ENCODE data around the gene IFI35.

Gene IFI35

GRCh38 chr17:43018008-43018853 is 11.6 kb downstream of the IFI35 start:
- Histone ChIP-seq H3K4me3 (ENCODE audit: low read length) (no peak overlapping the region), H3K27me3 (ENCODE audit: insufficient read depth, low read length) (no peaks in the 10 kb centered on the region), H3K36me3 (ENCODE audit: insufficient read depth, low read depth, low read length) (peaks cover 44% of the 10 kb centered on the region), H3K4me1 (ENCODE audit: insufficient read depth, low read length) (peaks cover 12% of the 10 kb centered on the region), H3K9me3 (ENCODE audit: insufficient read depth, low read depth, low read length) (no peaks in the 10 kb centered on the region), H3K9ac (ENCODE audit: low read depth, low read length) (no peak overlapping the region), H3K27ac (ENCODE audit: low read length) (no peak overlapping the region)

GRCh38 chr17:43018932-43019331 is 12.3 kb downstream of the IFI35 start:
- Histone ChIP-seq H3K9me3 (ENCODE audit: insufficient read depth, low read depth, low read length) (no peaks in the 10 kb centered on the region), H3K36me3 (ENCODE audit: insufficient read depth, low read depth, low read length) (peaks cover 44% of the 10 kb centered on the region), H3K9ac (ENCODE audit: low read depth, low read length) (no peak overlapping the region)

GRCh38 chr17:43019418-43019817 is 12.8 kb downstream of the IFI35 start:
- H3K4me3 ChIP-seq (ENCODE audit: low read length): no peak overlapping the region
- peak overlapping the region; percentile 39; the same call in 1 of the 2 replicates for H3K9ac ChIP-seq (ENCODE audit: low read depth, low read length)
- peaks cover 39% of the 10 kb centered on the region for H3K36me3 ChIP-seq (ENCODE audit: insufficient read depth, low read depth, low read length)
- no peaks in the 10 kb centered on the region for H3K9me3 ChIP-seq (ENCODE audit: insufficient read depth, low read depth, low read length)
- H3K27me3 ChIP-seq (ENCODE audit: insufficient read depth, low read length): no peaks in the 10 kb centered on the region
- H3K4me1 ChIP-seq (ENCODE audit: insufficient read depth, low read length): peaks cover 12% of the 10 kb centered on the region
- no peak overlapping the region for H3K27ac ChIP-seq (ENCODE audit: low read length)

More at GRCh38 chr17:43018932-43019331, 12.3 kb downstream of the IFI35 start:
- H3K27me3 ChIP-seq (ENCODE audit: insufficient read depth, low read length): no peaks in the 10 kb centered on the region
- H3K27ac ChIP-seq (ENCODE audit: low read length): no peak overlapping the region
- H3K4me3 ChIP-seq (ENCODE audit: low read length): no peak overlapping the region
- peaks cover 12% of the 10 kb centered on the region for H3K4me1 ChIP-seq (ENCODE audit: insufficient read depth, low read length)

- H3K9ac ChIP-seq (ENCODE audit: low read depth, low read length): peak overlapping the region; percentile 39; the same call in 1 of the 2 replicates
- no peaks in the 10 kb centered on the region for H3K27me3 ChIP-seq (ENCODE audit: insufficient read depth, low read length)
- peaks cover 32% of the 10 kb centered on the region for H3K36me3 ChIP-seq (ENCODE audit: insufficient read depth, low read depth, low read length)
- peaks cover 12% of the 10 kb centered on the region for H3K4me1 ChIP-seq (ENCODE audit: insufficient read depth, low read length)
- peak overlapping the region; percentile 46 for H3K27ac ChIP-seq (ENCODE audit: low read length)
- peak overlapping the region; percentile 40 for H3K4me3 ChIP-seq (ENCODE audit: low read length)
- H3K9me3 ChIP-seq (ENCODE audit: insufficient read depth, low read depth, low read length): no peaks in the 10 kb centered on the region
Observed at GRCh38 chr17:43020030-43020621, 13.5 kb downstream of the IFI35 start.

- Histone ChIP-seq H3K4me1 (ENCODE audit: insufficient read depth, low read length) (peaks cover 15% of the 10 kb centered on the region), H3K27me3 (ENCODE audit: insufficient read depth, low read length) (no peaks in the 10 kb centered on the region), H3K27ac (ENCODE audit: low read length) (peak overlapping the region; percentile 62), H3K9me3 (ENCODE audit: insufficient read depth, low read depth, low read length) (no peaks in the 10 kb centered on the region), H3K4me3 (ENCODE audit: low read length) (peak overlapping the region; percentile 94), H3K9ac (ENCODE audit: low read depth, low read length) (peak overlapping the region; percentile 89), H3K36me3 (ENCODE audit: insufficient read depth, low read depth, low read length) (peaks cover 30% of the 10 kb centered on the region)
Observed at GRCh38 chr17:43020789-43021740, 14.5 kb downstream of the IFI35 start.

GRCh38 chr17:43021741-43022512 is 15.3 kb downstream of the IFI35 start, which contains the start of gene VAT1:
Gene VAT1, minus strand, starts transcription at chr17:43022385. Its CDS starts 63 bp downstream, at chr17:43022322.
- H3K9ac ChIP-seq (ENCODE audit: low read depth, low read length): peak within 1 kb of the TSS; percentile 89
- H3K4me1 ChIP-seq (ENCODE audit: insufficient read depth, low read length): peaks cover 18% of the 10 kb centered on the region
- peaks cover 23% of the 10 kb centered on the region for H3K36me3 ChIP-seq (ENCODE audit: insufficient read depth, low read depth, low read length)
- H3K4me3 ChIP-seq (ENCODE audit: low read length): peak within 1 kb of the TSS; percentile 94
- H3K27me3 ChIP-seq (ENCODE audit: insufficient read depth, low read length): no peaks in the 10 kb centered on the region
- peak within 1 kb of the TSS; percentile 62 for H3K27ac ChIP-seq (ENCODE audit: low read length)
- H3K9me3 ChIP-seq (ENCODE audit: insufficient read depth, low read depth, low read length): no peaks in the 10 kb centered on the region

GRCh38 chr17:43024407-43025289 is 18.1 kb downstream of the IFI35 start, which contains the start of gene RND2:
Gene RND2, plus strand, starts transcription at chr17:43025231. Its CDS starts 117 bp downstream, at chr17:43025348.
- Histone ChIP-seq H3K27ac (ENCODE audit: low read length) (peak within 1 kb of the TSS; percentile 54), H3K27me3 (ENCODE audit: insufficient read depth, low read length) (no peaks in the 10 kb centered on the region), H3K9me3 (ENCODE audit: insufficient read depth, low read depth, low read length) (no peaks in the 10 kb centered on the region), H3K9ac (ENCODE audit: low read depth, low read length) (peak within 1 kb of the TSS; percentile 87; the same call in 1 of the 2 replicates), H3K36me3 (ENCODE audit: insufficient read depth, low read depth, low read length) (peaks cover 24% of the 10 kb centered on the region), H3K4me3 (ENCODE audit: low read length) (peak within 1 kb of the TSS; percentile 91), H3K4me1 (ENCODE audit: insufficient read depth, low read length) (peaks cover 29% of the 10 kb centered on the region)

- Histone ChIP-seq H3K4me1 (ENCODE audit: insufficient read depth, low read length) (peaks cover 23% of the 10 kb centered on the region), H3K4me3 (ENCODE audit: low read length) (peak overlapping the region; percentile 91), H3K9me3 (ENCODE audit: insufficient read depth, low read depth, low read length) (no peaks in the 10 kb centered on the region), H3K36me3 (ENCODE audit: insufficient read depth, low read depth, low read length) (peaks cover 18% of the 10 kb centered on the region; the same call in 1 of the 2 replicates), H3K27me3 (ENCODE audit: insufficient read depth, low read length) (no peaks in the 10 kb centered on the region), H3K9ac (ENCODE audit: low read depth, low read length) (peak overlapping the region; percentile 86; the same call in 1 of the 2 replicates), H3K27ac (ENCODE audit: low read length) (no peak overlapping the region)
Observed at GRCh38 chr17:43025290-43025657, 18.7 kb downstream of the IFI35 start.

- H3K27me3 ChIP-seq (ENCODE audit: insufficient read depth, low read length): no peaks in the 10 kb centered on the region
- H3K4me3 ChIP-seq (ENCODE audit: low read length): peak overlapping the region; percentile 91
- H3K4me1 ChIP-seq (ENCODE audit: insufficient read depth, low read length): peaks cover 18% of the 10 kb centered on the region
- no peaks in the 10 kb centered on the region for H3K9me3 ChIP-seq (ENCODE audit: insufficient read depth, low read depth, low read length)
- H3K9ac ChIP-seq (ENCODE audit: low read depth, low read length): peak overlapping the region; percentile 86; the same call in 1 of the 2 replicates
- peaks cover 16% of the 10 kb centered on the region; the same call in 1 of the 2 replicates for H3K36me3 ChIP-seq (ENCODE audit: insufficient read depth, low read depth, low read length)
- no peak overlapping the region for H3K27ac ChIP-seq (ENCODE audit: low read length)
Observed at GRCh38 chr17:43025766-43026537, 19.4 kb downstream of the IFI35 start.

All from iPS-20b (cell line).